Muscle of leg (tissue), 11 donors: ENCODE data around the gene HSPB9. TPM values are rescaled to one million over a fixed set of nuclear protein-coding genes. Genes with fewer than 3 reads are reported as not detected.

Experiments
- DNase-seq: peaks from one replicate; pipeline ENCODE4 v3.0.0; 2013
- H3K27ac ChIP-seq: one replicate; pipeline ENCODE4 v1.5.1; 2013; ENCODE audit warnings: mild to moderate bottlenecking, low read length, control low read depth
- H3K27me3 ChIP-seq: one replicate; pipeline ENCODE4 v1.6.1; 2013; ENCODE audit warnings: low read length; ENCODE audit not compliant: control insufficient read depth, insufficient read depth
- H3K36me3 ChIP-seq: one replicate; pipeline ENCODE4 v1.6.1; 2013; ENCODE audit warnings: low read length; ENCODE audit not compliant: control insufficient read depth, insufficient read depth
- H3K4me1 ChIP-seq: one replicate; pipeline ENCODE4 v1.6.1; 2013; ENCODE audit warnings: low read length; ENCODE audit not compliant: control insufficient read depth, insufficient read depth
- H3K4me3 ChIP-seq: one replicate; pipeline ENCODE4 v1.5.1; 2013; ENCODE audit warnings: low read length, control low read depth
- H3K9me3 ChIP-seq: replicated peaks from 2 replicates; pipeline ENCODE4 v1.6.1; 2013; ENCODE audit warnings: low read depth, low read length; ENCODE audit not compliant: control insufficient read depth
- WGBS: methylation state at CpG from one replicate; pipeline ENCODE4 v1.1.5; 2013; ENCODE audit warnings: missing lambda C conversion rate; ENCODE audit not compliant: insufficient coverage; 5-methylcytosine and 5-hydroxymethylcytosine counted together
- polyA plus RNA-seq, 8 donors: library from polyadenylated mRNA; unstranded; fragments of 120-200 nt; gene quantifications; one replicate each; pipeline versions ENCODE4 v1.2.1 to v1.2.3, GENCODE V29; 2013; ENCODE audit warnings: inconsistent platforms in 1 of 8, low replicate concordance in 1 of 8; ENCODE audit not compliant: insufficient read length in 8 of 8, insufficient read depth in 1 of 8
- total RNA-seq: library from RNA; stranded (reverse); fragments of 120-200 nt; gene quantifications from one replicate; pipeline ENCODE4 v1.2.4, GENCODE V29; 2013

HSPB9 gene
- total and polyA plus RNA-seq, 9 donors = 0.11 to 0.41 (median 0.19) TPM

DNA sequence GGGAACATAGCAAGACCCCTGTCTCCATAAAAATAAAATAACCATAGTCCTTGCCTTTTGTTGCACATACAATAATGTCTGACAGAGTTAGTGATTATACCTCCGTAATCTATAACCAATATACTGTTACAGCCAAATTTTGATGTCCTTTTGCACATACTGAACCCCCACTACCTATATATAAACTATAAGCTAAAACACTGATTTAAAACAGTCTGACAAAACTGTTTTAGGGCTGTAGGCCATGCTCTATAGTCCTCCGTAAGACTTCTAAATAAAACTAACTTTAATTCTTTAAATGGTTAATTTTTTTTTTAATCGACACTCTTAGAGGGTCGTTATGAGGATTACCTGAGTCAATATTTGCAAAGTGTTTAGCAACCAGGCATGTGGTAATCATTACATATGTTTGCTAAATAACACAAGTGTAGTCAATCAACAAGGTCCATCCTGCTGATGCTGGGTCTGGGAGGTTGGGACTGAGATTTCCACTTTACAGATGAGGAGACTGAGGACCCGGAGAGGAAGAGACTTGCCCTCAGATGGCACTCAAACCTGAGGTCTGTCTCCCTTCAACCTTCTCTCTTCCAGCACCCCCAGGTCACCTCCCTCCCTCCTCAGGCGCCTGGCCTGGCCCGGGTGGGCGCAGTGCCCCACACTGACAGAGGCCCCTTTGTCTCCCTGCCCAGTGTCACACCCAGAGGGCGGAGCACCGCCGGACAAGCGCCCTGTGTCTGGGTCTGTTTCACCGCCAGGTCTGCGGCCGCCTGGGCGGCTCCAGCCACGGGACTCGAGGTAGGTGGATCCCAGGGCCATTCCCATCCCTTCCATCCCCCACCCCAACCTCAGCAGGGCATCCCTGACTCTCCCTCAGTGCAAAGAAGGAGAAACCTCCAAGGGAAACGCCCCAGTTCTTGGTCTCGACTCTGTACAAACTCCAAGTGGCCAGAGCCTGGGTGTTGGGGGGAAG, 34.6 kb upstream of the HSPB9 start:
- Histone ChIP-seq H3K4me3 (no peak overlapping the region), H3K27me3 (peaks cover 7% of the 10 kb centered on the region), H3K36me3 (no peaks in the 10 kb centered on the region), H3K9me3 (no peaks in the 10 kb centered on the region), H3K4me1 (peaks cover 10% of the 10 kb centered on the region), H3K27ac (no peak overlapping the region)
- no peak for DNase-seq
- 58% methylated on average over 8 of the region's 20 CpGs for WGBS

DNA sequence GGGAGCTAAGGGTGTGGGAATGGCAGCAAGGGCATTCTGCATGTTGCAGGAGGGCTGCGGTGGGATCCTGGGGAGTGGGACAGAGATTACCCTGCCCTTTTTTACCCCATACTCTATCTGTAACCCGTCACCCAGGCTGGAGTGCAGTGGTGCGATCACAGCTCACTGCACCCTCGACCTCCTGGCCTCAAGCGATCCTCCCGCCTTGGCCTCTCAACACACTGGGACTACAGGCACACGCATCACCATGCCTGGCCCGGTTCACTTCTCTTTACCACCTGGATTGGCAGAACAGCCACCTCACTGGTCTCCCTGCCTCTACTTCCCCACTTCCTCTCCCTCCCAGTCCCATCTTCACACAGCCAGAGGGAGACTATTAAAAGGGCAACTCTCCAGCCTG, 33.9 kb upstream of the HSPB9 start:
- Histone ChIP-seq H3K36me3 (no peaks in the 10 kb centered on the region), H3K27ac (no peak overlapping the region), H3K4me3 (no peak overlapping the region), H3K9me3 (no peaks in the 10 kb centered on the region), H3K4me1 (peaks cover 10% of the 10 kb centered on the region), H3K27me3 (peaks cover 7% of the 10 kb centered on the region)
- DNase-seq = no peak
- 83% methylated on average over 7 of the region's 8 CpGs for WGBS

DNA sequence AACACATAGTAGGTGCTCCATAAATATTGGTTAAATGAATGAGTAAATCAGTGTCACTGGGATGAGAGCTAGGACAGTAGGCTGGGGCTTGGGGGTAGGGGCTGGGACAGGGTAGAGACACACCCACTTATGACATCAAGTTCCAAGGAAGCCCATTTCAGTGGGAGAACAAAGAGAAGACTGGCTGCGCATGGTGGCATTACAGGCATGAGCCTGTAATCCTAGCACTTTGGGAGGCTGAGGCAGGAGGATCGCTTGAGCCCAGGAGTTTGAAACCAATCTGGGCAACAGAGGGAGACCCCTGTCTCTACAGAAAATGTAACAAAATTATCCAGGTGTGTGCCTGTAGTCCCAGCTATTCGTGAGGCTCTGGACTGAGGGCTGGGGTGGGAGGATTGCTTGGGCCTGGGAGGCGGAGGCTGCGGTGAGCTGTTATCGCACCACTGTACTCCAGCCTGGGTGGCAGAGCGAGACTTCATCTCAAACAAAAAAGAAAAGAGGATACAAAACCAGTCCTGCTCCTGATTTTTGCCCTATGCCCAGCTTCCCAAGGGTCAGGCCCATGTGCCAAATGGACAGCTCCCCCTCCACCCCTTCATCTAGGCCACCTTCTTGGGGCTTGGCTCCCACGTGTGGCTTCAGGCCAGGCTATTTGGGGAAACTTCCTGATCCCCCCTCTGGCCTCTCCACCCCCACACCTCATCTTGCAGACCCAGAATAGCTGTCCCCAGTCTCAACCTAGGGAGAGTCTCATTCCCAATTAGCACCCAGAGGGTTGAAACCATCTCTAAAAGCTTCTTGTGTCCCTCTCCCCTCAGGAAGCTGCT, 31.4 kb upstream of the HSPB9 start:
- Histone ChIP-seq H3K4me1 (peaks cover 10% of the 10 kb centered on the region), H3K27me3 (peaks cover 12% of the 10 kb centered on the region), H3K27ac (no peak overlapping the region), H3K36me3 (no peaks in the 10 kb centered on the region), H3K9me3 (no peaks in the 10 kb centered on the region), H3K4me3 (no peak overlapping the region)
- no peak for DNase-seq
- 54% methylated on average over 2 of the region's 8 CpGs for WGBS

DNA sequence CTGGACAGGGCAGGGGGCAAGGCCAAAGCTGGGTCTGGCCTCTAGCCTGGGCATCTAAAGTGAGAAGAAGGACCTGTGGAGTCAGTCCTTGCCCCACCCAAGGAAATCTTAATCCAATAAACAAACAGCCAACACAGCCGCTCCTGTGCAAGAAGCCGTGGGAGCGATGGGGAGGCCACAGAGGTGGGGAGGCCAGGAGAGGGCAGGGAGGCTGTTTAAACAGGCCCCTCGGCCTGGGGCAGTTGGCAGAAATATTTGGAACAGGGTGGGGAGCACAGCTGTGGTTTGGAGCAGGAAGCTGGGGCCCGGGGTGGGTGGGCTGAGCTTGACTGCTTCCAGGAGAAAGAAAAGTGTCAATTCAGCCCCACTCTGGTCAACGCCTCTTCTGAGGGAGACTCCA, 29.7 kb upstream of the HSPB9 start:
- DNase-seq = no peak
- no peak overlapping the region for H3K27ac ChIP-seq
- WGBS = no CpG with 5 or more reads among the region's 6 CpGs

DNA sequence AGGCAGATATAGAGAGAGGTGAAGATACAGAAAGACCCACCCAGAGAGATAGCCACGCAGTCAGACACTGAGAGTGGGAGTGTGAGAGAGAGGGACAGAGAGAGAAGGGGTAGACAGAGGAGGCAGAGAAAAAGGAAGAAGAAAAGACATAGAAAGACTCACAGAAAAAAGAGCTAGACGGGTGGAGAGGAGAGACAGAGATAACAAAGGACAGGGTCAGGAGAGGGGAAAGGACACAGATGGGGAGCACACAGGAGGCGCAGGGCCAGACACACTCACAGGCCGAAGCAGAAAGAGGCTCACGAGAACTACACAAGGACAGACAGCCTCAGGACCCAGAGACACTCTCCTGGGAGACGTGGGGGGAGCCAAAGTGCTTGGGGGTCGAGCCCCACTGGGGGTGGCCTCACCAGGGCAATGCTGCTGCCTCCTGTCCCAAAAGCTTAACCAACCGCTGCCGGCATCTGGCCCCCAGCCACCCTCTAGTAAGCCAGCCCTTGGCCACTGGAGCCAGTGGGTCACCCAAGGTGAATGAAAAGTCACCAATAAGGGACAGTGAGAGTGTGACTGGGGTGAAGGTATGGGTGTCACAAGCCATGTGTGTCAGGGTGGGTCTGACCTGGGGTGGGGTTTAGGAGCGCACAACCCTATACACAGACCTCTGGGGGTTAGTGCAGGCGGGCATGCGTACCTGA, 28.1 kb upstream of the HSPB9 start:
- WGBS = 75% methylated on average over 8 of the region's 12 CpGs
- Histone ChIP-seq H3K9me3 (no peaks in the 10 kb centered on the region), H3K4me1 (peaks cover 28% of the 10 kb centered on the region), H3K36me3 (no peaks in the 10 kb centered on the region), H3K27me3 (peaks cover 29% of the 10 kb centered on the region), H3K27ac (no peak overlapping the region), H3K4me3 (no peak overlapping the region)
- DNase-seq = no peak

More for the DNA sequence above, 29.7 kb upstream of the HSPB9 start:
- Histone ChIP-seq H3K9me3 (no peaks in the 10 kb centered on the region), H3K4me1 (peaks cover 16% of the 10 kb centered on the region), H3K27me3 (peaks cover 29% of the 10 kb centered on the region), H3K36me3 (no peaks in the 10 kb centered on the region), H3K4me3 (no peak overlapping the region)

DNA sequence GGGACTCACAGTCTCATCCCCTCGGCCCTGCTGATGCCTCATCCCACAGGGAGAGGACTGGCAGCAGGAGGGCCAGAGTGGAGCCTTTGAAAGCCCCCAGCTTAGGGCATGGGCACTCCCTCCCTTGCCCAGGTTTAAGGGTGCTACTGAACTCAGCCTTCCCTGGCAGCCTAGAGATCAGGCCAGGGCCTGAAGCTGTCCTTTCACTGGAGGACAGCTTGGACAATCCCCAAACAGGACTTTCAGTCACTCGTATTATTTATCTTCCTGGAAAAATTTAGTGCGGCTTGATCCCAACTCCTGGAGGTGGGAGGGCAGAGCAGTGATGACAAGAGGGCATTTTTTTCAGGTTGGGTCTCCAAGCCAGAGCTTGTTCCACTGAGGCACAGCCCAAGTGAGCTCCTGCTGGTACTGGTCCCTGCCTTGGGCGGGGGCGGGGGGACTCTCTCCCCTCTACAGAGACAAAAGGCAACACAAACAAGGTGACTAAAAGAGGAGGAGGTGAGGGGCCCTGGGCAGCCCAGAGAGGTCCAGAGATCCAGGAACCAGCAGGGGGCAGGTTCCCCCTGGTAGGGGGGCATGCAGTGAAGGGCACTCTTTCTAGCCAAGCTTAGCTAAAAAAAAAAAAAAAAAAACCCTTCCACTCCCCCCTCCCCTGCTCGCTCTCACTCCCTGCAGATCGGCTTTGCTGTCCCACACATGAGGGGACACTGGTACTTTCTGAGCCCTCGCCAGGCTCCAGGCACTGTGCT, 26.1 kb upstream of the HSPB9 start:
- Histone ChIP-seq H3K9me3 (no peaks in the 10 kb centered on the region), H3K27ac (no peak overlapping the region), H3K36me3 (no peaks in the 10 kb centered on the region), H3K4me3 (no peak overlapping the region), H3K4me1 (peaks cover 26% of the 10 kb centered on the region), H3K27me3 (peaks cover 29% of the 10 kb centered on the region)
- 57% methylated on average over 2 of the region's 8 CpGs for WGBS
- DNase-seq = no peak

DNA sequence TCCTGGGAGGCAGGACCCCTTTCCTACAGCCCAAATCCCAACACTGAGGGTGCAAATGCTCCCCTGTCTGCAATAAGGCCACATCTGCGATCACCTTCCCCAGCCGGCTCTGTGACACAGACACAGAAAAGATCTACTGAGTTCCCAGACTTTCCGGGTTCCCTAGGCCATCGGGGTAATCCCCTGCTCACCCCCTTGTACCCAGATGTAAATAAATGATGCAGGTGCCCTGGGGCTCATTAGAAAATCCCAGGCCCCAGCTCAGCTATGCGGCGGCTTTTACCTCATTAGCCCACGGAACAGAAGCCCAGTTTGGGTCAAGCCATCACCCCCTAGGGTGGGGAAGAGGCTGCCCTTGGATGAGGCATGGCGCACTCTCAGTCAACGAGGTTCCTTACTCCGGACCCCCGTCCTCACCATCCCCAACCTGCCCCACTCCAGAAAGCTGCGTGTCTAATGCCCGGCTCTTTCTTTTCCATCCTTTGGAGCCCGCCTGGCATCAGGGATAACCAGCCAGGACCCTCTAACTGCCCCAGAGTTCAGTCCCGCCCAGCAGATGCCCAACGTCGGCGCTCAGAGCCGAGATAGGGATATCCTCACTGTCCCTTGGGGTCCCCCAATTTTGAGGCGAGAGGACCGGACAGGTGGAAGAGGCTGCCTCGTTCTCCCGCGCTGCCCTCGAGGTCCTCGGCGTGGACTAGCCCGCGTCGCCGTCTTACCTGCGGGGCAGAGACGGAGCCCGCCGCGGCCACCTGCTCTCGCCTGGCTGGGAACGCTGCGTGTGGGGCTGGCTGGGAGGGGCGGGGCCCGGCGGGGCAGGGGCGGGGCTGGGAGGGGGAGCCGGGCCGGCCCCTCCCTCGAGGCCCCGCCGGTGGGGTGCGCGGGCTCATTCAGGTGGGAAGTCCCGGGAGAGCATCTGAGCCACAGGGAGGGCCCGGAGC, 24.6 kb upstream of the HSPB9 start, which contains the start of gene ZNF385C:
ZNF385C (minus strand) TSS at position 783 of the 941 bp plus-strand sequence. CDS start 35,417 bp downstream, outside the sequence.
- DNase-seq = no peak
- H3K9me3 ChIP-seq = no peaks in the 10 kb centered on the region
- H3K27me3 ChIP-seq = peaks cover 29% of the 10 kb centered on the region
- whole genome bisulfite sequencing = 3% methylated on average over 34 of the region's 52 CpGs
- H3K4me1 ChIP-seq = peaks cover 24% of the 10 kb centered on the region
- no peak within 1 kb of the TSS for H3K4me3 ChIP-seq
- H3K36me3 ChIP-seq = peaks cover under 1% of the 10 kb centered on the region
- H3K27ac ChIP-seq = no peak within 1 kb of the TSS

DNA sequence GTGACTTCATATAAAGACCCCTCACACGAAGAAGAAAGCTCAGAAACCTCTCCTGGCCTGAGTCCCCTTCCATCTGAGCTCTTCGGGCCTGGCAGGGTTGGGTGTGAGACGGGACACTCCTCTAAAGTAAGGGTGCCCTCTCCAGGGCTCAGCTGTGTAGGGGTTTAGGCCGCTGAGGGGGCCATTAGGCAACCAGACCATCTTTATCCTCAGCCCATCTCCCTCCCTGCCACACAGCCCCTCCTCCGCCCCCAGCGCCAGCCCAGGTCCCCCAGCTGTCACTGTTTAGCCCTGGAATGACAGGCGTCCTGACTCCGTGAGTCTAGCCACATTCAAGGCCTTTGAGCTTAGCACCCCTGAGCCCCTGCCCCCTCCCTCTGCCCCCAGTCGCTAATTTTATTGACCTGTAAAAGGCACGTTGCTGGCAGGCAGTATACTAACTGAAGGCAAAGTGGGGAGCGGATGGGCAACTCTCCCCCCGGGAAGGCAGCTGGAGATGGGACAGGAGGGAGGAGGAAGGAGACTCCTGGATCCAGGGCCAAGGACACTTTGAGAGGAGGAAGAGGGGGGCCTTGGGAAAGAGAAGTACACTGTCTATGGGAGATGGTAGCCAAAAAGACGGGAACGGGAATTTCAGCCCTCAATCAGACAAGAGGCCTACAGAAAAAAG, 23.7 kb upstream of the HSPB9 start:
- H3K4me3 ChIP-seq = no peak overlapping the region

More for the DNA sequence above, 23.7 kb upstream of the HSPB9 start:
- 29% methylated on average over 11 of the region's 14 CpGs for WGBS
- DNase-seq = no peak
- H3K36me3 ChIP-seq = peaks cover 7% of the 10 kb centered on the region
- peaks cover 23% of the 10 kb centered on the region for H3K4me1 ChIP-seq
- no peaks in the 10 kb centered on the region for H3K9me3 ChIP-seq
- H3K27ac ChIP-seq = no peak overlapping the region
- peaks cover 29% of the 10 kb centered on the region for H3K27me3 ChIP-seq
